ENCODE measurements around the gene SERTAD3.

GRCh38 chr19:40465025-40465556 lies 21.0 kb upstream of the SERTAD3 start:
- TF ChIP-seq CTCF (IDR thresholded peaks at IDR 0.05) (no peak), POLR2AphosphoS5 (IDR thresholded peaks at IDR 0.05) (no peak)
